Stimulated activated CD4-positive, alpha-beta T cell treated with anti-CD3 and anti-CD28 coated beads, Interleukin-2, amount 100 ng/mL, for 48 hours (primary cell): Measurements from ENCODE around the gene CAPN10.
"Not testable (repeated sequence)": the region's sequence is repeated elsewhere in the genome, so short reads cannot be mapped to it uniquely, and the experiment has no call there.

ENCODE experiments used
- DNase-seq, 2 donors: peaks; one replicate each; pipeline ENCODE4 v3.0.0-alpha.2; 2020

Gene CAPN10

GRCh38 chr2:240604291-240604938 lies 17.9 kb downstream of the CAPN10 start:
- DNase-seq = no peak

- no peak for DNase-seq
These were observed 18.6 kb downstream of the CAPN10 start for GRCh38 chr2:240604939-240605716.

- no peak for DNase-seq
These were observed 19.6 kb downstream of the CAPN10 start for GRCh38 chr2:240605867-240606743.

GRCh38 chr2:240611601-240612210 lies 25.2 kb downstream of the CAPN10 start:
- no peak for DNase-seq

GRCh38 chr2:240613781-240614180 lies 27.2 kb downstream of the CAPN10 start:
- DNase-seq = no peak

GRCh38 chr2:240614391-240614790 lies 27.9 kb downstream of the CAPN10 start:
- no peak for DNase-seq

GRCh38 chr2:240615396-240615795 lies 28.9 kb downstream of the CAPN10 start:
- no peak for DNase-seq

- DNase-seq = no peak
These were observed 29.4 kb downstream of the CAPN10 start for GRCh38 chr2:240615820-240616547.

GRCh38 chr2:240616860-240617666 lies 30.5 kb downstream of the CAPN10 start:
- not testable (repeated sequence) for DNase-seq

- no peak for DNase-seq
These were observed 32.2 kb downstream of the CAPN10 start for GRCh38 chr2:240618776-240619175.

- no peak for DNase-seq
These were observed 33.1 kb downstream of the CAPN10 start for GRCh38 chr2:240619506-240620148.

GRCh38 chr2:240620149-240620731 lies 33.7 kb downstream of the CAPN10 start:
- DNase-seq = no peak

- no peak for DNase-seq
These were observed 34.3 kb downstream of the CAPN10 start for GRCh38 chr2:240620859-240621258.

- DNase-seq = no peak
These were observed 35.5 kb downstream of the CAPN10 start for GRCh38 chr2:240622060-240622411.

GRCh38 chr2:240622531-240623235 lies 36.1 kb downstream of the CAPN10 start:
- peak in 1 of 2 donors; percentile 48 for DNase-seq

- DNase-seq = no peak
These were observed 37.0 kb downstream of the CAPN10 start for GRCh38 chr2:240623531-240624010.

GRCh38 chr2:240624011-240624949 lies 37.7 kb downstream of the CAPN10 start:
- DNase-seq = no peak

- peak; percentile 67 to 69 for DNase-seq
These were observed 38.6 kb downstream of the CAPN10 start, which contains the start of gene GPR35 for GRCh38 chr2:240624950-240625621. GPR35 (plus strand) TSS chr2:240625480; CDS start chr2:240629953, 4,473 bp downstream.
